HCT116 (cell line): ENCODE results near the gene GALNT14. TPM values are rescaled to one million over a fixed set of nuclear protein-coding genes. Genes with fewer than 3 reads are reported as not detected.
A peak's percentile ranks its signal among the peaks of the same experiment; 100 is the strongest.

Source experiments
- ATAC-seq: fragments of 200-7000 bp; cut with Tn5 transposase; 2 replicates; pipeline ENCODE4 v1.9.1; 2020; ENCODE audit warnings: mild to moderate bottlenecking, moderate library complexity
- BruUV-seq: library from RNA; stranded (reverse); fragments of 400-500 nt; replicated peaks from 2 replicates; lab custom pipeline; 2021; lab: Mats Ljungman, UMichigan
- CTCF ChIA-PET: fragments of 300-600 bp; sonication (Branson Sonifier 250); formaldehyde crosslinking; loops from one replicate; lab custom pipeline; 2021; ENCODE audit warnings: antibody characterized with exemption; lab: Charles Lee
- POLR2A ChIA-PET: fragments of 300-600, 350-600 bp; sonication (Branson Sonifier 250); formaldehyde crosslinking; loops from one replicate; lab custom pipeline; 2021; ENCODE audit warnings: antibody characterized with exemption; lab: Charles Lee
- RAD21 ChIA-PET, 2 experiments: fragments of 300-600 bp; sonication (Branson Sonifier 250); formaldehyde crosslinking; loops; one replicate each; lab custom pipeline; 2023; ENCODE audit warnings: low total read pairs in 2 of 2; ENCODE audit not compliant: uncharacterized antibody in 2 of 2, unreplicated experiment in 2 of 2, low non-redundant PET in 1 of 2; lab: Charles Lee
- DNase-seq: peaks from one replicate; pipeline ENCODE4 v3.0.0-alpha.2; 2010; ENCODE audit warnings: low read depth, low spot score
- H2AFZ ChIP-seq: fragments of 200-600 bp; shearing (Covaris generic), sonication (generic); 2 replicates; pipeline ENCODE4 v1.6.1; 2017; ENCODE audit warnings: low read depth, mixed run types, mixed read lengths, antibody characterized with exemption, low read length; ENCODE audit not compliant: poor library complexity, severe bottlenecking
- H3K27ac ChIP-seq: 2 replicates; pipeline ENCODE4 v1.5.1; 2012; ENCODE audit warnings: low read depth, low read length
- H3K27me3 ChIP-seq: fragments of 200-600 bp; sonication (generic); 2 replicates; pipeline ENCODE4 v1.6.1; 2016; ENCODE audit warnings: mixed run types, low read length, mixed read lengths; ENCODE audit not compliant: insufficient read depth
- H3K36me3 ChIP-seq, 2 experiments: fragments of 200-500 bp in 1 of 2; fragments of 200-600 bp in 1 of 2; sonication (Bioruptor generic) in 1 of 2; sonication (generic) in 1 of 2; 2 replicates each; pipeline versions ENCODE4 v1.5.1 to v1.6.1; 2014 to 2016; ENCODE audit warnings: low read length in 2 of 2, inconsistent platforms in 1 of 2, mixed read lengths in 1 of 2, mixed run types in 1 of 2; ENCODE audit not compliant: insufficient read depth in 2 of 2, control insufficient read depth in 1 of 2
- H3K4me1 ChIP-seq, 2 experiments: fragments of 200-600 bp in 1 of 2; sonication (generic) in 1 of 2; 2 replicates each; pipeline versions ENCODE4 v1.5.1 to v1.6.1; 2012 to 2017; ENCODE audit warnings: low read length in 2 of 2, inconsistent platforms in 1 of 2, mild to moderate bottlenecking in 1 of 2, mixed read lengths in 1 of 2, mixed run types in 1 of 2, moderate library complexity in 1 of 2; ENCODE audit not compliant: insufficient read depth in 2 of 2, control insufficient read depth in 1 of 2
- H3K4me2 ChIP-seq: fragments of 200-600 bp; sonication (generic); 2 replicates; pipeline ENCODE4 v1.6.1; 2017; ENCODE audit warnings: mixed run types, low read length, mixed read lengths
- H3K4me3 ChIP-seq, 2 experiments: fragments of 200-600 bp in 1 of 2; sonication (generic) in 1 of 2; replicated peaks in 1 of 2; 2 replicates each; pipeline ENCODE4 v1.5.1; 2011 to 2016; ENCODE audit warnings: low read length in 2 of 2, control low read depth in 1 of 2, low read depth in 1 of 2, mild to moderate bottlenecking in 1 of 2, mixed read lengths in 1 of 2, mixed run types in 1 of 2
- H3K79me2 ChIP-seq: fragments of 200-600 bp; sonication (generic); 2 replicates; pipeline ENCODE4 v1.6.1; 2017; ENCODE audit warnings: mild to moderate bottlenecking, mixed run types, low read length, moderate library complexity, mixed read lengths; ENCODE audit not compliant: insufficient read depth
- H3K9ac ChIP-seq: fragments of 200-600 bp; sonication (generic); 2 replicates; pipeline ENCODE4 v1.6.1; 2016; ENCODE audit warnings: low read length, mixed read lengths
- H3K9me2 ChIP-seq: fragments of 200-600 bp; sonication (generic), shearing (Covaris generic); 2 replicates; pipeline ENCODE4 v1.6.1; 2017; ENCODE audit warnings: mixed run types, mild to moderate bottlenecking, moderate library complexity; ENCODE audit not compliant: insufficient read depth
- H3K9me3 ChIP-seq, 2 experiments: fragments of 200-500 bp in 1 of 2; fragments of 200-600 bp in 1 of 2; sonication (Bioruptor generic) in 1 of 2; sonication (generic) in 1 of 2; 2 replicates each; pipeline ENCODE4 v1.6.1; 2014 to 2017; ENCODE audit warnings: low read length in 2 of 2, mixed read lengths in 2 of 2, inconsistent platforms in 1 of 2, low read depth in 1 of 2, mild to moderate bottlenecking in 1 of 2, mixed run types in 1 of 2, moderate library complexity in 1 of 2; ENCODE audit not compliant: control insufficient read depth in 1 of 2, insufficient read depth in 1 of 2
- H4K20me1 ChIP-seq: fragments of 200-600 bp; sonication (generic), shearing (Covaris generic); 2 replicates; pipeline ENCODE4 v1.6.1; 2017; ENCODE audit warnings: mixed run types, mild to moderate bottlenecking, moderate library complexity; ENCODE audit not compliant: insufficient read depth
- CTCF ChIP-seq, 3 experiments: fragments of 200-600 bp in 1 of 3; sonication (generic) in 1 of 3; IDR thresholded peaks in 2 of 3; conservative IDR thresholded peaks in 1 of 3; 2 replicates each; pipeline ENCODE4 v1.5.1; 2012 to 2017; ENCODE audit warnings: low read depth in 2 of 3, low read length in 2 of 3, antibody characterized with exemption in 1 of 3, borderline replicate concordance in 1 of 3, control low read depth in 1 of 3, mild to moderate bottlenecking in 1 of 3, mixed read lengths in 1 of 3, mixed run types in 1 of 3, moderate library complexity in 1 of 3; ENCODE audit not compliant: insufficient read depth in 1 of 3
- POLR2A ChIP-seq: IDR thresholded peaks from 2 replicates; pipeline ENCODE4 v1.7.0; 2011; ENCODE audit warnings: borderline replicate concordance; ENCODE audit not compliant: insufficient read depth, insufficient read length; ENCODE audit errors: extremely low read depth
- RAD21 ChIP-seq: IDR thresholded peaks from 2 replicates; pipeline ENCODE4 v1.6.1; 2012; ENCODE audit warnings: low read depth, mild to moderate bottlenecking
- ZFX ChIP-seq: fragments of 450-650 bp; IDR thresholded peaks from 2 replicates; pipeline ENCODE4 v1.6.1; 2017
- ZNF274 ChIP-seq: fragments of 200-500 bp; sonication (Bioruptor generic); IDR thresholded peaks from 2 replicates; pipeline ENCODE4 v1.6.1; 2014; ENCODE audit warnings: mild to moderate bottlenecking, low read depth, low read length, inconsistent platforms
- intact Hi-C: fragments of 100-400 bp; cut with micrococcal nuclease; formaldehyde crosslinking; loops from 2 replicates; pipeline ENCODE4 v1.10.0; 2022
- total RNA-seq: library from RNA; stranded (reverse); gene quantifications from one replicate; pipeline ENCODE4 v1.2.1, GENCODE V29; 2021; ENCODE audit not compliant: unreplicated experiment

The GALNT14 gene
- total RNA-seq, 1 experiment from 2014 or later, result 11.2 TPM

GRCh38 chr2:31069643-31070325 lies 68.5 kb downstream of the GALNT14 start:
- ChIA-PET CTCF (no interaction called here), POLR2A (no interaction called here), RAD21 (no interaction called here)
- Histone ChIP-seq H3K79me2 (no peaks in the 10 kb centered on the region), H3K36me3 (no peaks in the 10 kb centered on the region), H3K4me3 (no peak overlapping the region), H4K20me1 (no peaks in the 10 kb centered on the region), H3K9ac (no peak overlapping the region), H3K9me2 (no peaks in the 10 kb centered on the region), H3K27ac (no peak overlapping the region), H3K4me2 (no peak overlapping the region), H3K9me3 (no peaks in the 10 kb centered on the region), H3K27me3 (no peaks in the 10 kb centered on the region), H2AFZ (no peak overlapping the region), H3K4me1 (no peaks in the 10 kb centered on the region)
- no peak for TF ChIP-seq ZNF274
- intact Hi-C loops, result no loop called here
- BruUV-seq, result no TSS peak
- ATAC-seq (no peak), DNase-seq (no peak)

GRCh38 chr2:31067259-31067658 lies 71.0 kb downstream of the GALNT14 start:
- Histone ChIP-seq H3K27ac (no peak overlapping the region), H2AFZ (no peak overlapping the region), H3K9me2 (no peaks in the 10 kb centered on the region), H3K4me1 (no peaks in the 10 kb centered on the region), H3K9ac (no peak overlapping the region), H3K79me2 (no peaks in the 10 kb centered on the region), H3K9me3 (no peaks in the 10 kb centered on the region)
- ATAC-seq (peak; percentile 52; the same call in 1 of the 2 replicates), DNase-seq (no peak)
- BruUV-seq, result no TSS peak
- POLR2A ChIA-PET, result no interaction called here
- TF ChIP-seq RAD21 (0 out of 2 replicates have a peak, but pooled peaks have one; percentile 20), CTCF (IDR thresholded peaks at IDR 0.05 in 2 of 3, conservative IDR thresholded peaks at IDR 0.05 in 1 of 3; ENCODE audit: borderline replicate concordance in 1 of 3, insufficient read depth in 1 of 3, low read depth in 2 of 3, low read length in 2 of 3) (0 out of 6 replicates have a peak, but pooled peaks of 2 of the 3 experiments have one; percentile 13 to 16), ZFX (no peak), POLR2A (no peak)
- TF ChIP-seq, all 23 proteins: peak for 2
- intact Hi-C loops, result no loop called here
- ChIA-PET CTCF (no interaction called here), RAD21 (no interaction called here)
- Histone ChIP-seq H3K27me3 (no peaks in the 10 kb centered on the region), H3K4me2 (no peak overlapping the region), H3K4me3 (no peak overlapping the region), H3K36me3 (no peaks in the 10 kb centered on the region), H4K20me1 (no peaks in the 10 kb centered on the region)
